HG02870 (cell line): ENCODE data around the gene RBL1.
"Not testable (repeated sequence)": the region's sequence is repeated elsewhere in the genome, so short reads cannot be mapped to it uniquely, and the experiment has no call there.

Experiments used
- ATAC-seq: cut with Tn5 transposase; IDR thresholded peaks from one replicate; pipeline ENCODE4 v1.9.1; 2021; ENCODE audit warnings: mild to moderate bottlenecking, moderate library complexity; ENCODE audit not compliant: unreplicated experiment

Gene RBL1, protein sequence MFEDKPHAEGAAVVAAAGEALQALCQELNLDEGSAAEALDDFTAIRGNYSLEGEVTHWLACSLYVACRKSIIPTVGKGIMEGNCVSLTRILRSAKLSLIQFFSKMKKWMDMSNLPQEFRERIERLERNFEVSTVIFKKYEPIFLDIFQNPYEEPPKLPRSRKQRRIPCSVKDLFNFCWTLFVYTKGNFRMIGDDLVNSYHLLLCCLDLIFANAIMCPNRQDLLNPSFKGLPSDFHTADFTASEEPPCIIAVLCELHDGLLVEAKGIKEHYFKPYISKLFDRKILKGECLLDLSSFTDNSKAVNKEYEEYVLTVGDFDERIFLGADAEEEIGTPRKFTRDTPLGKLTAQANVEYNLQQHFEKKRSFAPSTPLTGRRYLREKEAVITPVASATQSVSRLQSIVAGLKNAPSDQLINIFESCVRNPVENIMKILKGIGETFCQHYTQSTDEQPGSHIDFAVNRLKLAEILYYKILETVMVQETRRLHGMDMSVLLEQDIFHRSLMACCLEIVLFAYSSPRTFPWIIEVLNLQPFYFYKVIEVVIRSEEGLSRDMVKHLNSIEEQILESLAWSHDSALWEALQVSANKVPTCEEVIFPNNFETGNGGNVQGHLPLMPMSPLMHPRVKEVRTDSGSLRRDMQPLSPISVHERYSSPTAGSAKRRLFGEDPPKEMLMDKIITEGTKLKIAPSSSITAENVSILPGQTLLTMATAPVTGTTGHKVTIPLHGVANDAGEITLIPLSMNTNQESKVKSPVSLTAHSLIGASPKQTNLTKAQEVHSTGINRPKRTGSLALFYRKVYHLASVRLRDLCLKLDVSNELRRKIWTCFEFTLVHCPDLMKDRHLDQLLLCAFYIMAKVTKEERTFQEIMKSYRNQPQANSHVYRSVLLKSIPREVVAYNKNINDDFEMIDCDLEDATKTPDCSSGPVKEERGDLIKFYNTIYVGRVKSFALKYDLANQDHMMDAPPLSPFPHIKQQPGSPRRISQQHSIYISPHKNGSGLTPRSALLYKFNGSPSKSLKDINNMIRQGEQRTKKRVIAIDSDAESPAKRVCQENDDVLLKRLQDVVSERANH

GRCh38 chr20:37095599-37096414 lies at the start of gene RBL1:
RBL1 (minus strand) TSS chr20:37095997; CDS start chr20:37095928, 69 bp downstream.
- peak; percentile 60 for ATAC-seq

GRCh38 chr20:37144856-37145404 lies 49.1 kb upstream of the RBL1 start:
- ATAC-seq, result no peak

DNA sequence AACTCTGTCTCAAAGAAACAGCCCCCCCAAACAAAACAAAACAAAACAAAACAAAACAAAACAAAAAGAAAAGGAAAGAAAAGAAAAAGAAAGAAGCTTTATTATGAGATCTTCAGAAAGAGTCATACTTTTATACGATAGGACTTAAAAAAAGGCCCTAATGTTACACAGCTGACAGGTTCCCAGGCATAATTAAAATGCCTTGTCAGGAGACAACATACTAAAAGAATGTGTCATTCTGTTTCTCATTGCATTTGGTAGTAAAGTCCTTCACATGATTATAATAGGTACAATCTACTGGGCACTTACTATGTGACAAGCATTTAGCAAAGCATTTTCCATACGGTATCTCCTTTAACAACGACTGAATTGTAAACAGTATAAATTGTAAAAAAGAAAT lies 46.9 kb upstream of the RBL1 start:
- ATAC-seq, result no peak

DNA sequence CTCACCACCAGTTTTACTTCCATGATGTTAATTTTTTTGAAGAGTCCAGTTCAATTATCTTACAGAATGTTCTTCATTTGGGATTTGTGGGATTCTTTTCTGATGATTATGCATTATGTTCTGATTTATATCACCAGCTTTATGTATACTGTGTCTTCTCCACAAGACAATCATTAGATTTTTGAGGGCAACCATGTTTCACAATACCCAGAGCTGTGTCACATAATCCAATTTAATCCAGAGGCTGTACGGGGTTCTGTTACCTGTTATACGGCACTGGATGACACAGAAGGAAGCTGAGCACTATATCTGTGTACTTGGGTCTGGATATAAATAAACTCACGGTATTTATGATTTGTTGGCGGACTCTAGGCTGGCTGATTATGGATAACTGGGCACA lies 41.8 kb upstream of the RBL1 start:
- ATAC-seq, result no peak

DNA sequence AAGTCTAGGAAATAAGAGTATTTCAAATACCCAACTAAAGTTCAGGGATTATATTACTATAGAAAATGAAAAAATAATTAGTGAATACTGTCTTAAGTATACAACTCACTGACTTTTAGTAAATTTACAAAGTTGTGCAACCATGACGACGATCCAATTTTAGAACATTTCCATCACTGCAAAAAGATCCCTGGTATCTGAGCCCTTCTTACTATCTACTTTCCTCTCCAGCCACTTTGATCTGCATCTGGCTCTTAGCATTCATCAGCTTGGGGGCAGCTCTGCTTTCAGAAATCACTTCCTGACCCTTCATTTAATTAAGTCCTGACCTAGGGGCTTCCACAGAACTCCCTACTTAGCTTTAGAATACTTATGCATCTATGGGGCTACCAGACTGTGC lies 38.2 kb upstream of the RBL1 start:
- no peak for ATAC-seq

- ATAC-seq, result no peak
Observed at GRCh38 chr20:37131486-37131885, 35.7 kb upstream of the RBL1 start.

DNA sequence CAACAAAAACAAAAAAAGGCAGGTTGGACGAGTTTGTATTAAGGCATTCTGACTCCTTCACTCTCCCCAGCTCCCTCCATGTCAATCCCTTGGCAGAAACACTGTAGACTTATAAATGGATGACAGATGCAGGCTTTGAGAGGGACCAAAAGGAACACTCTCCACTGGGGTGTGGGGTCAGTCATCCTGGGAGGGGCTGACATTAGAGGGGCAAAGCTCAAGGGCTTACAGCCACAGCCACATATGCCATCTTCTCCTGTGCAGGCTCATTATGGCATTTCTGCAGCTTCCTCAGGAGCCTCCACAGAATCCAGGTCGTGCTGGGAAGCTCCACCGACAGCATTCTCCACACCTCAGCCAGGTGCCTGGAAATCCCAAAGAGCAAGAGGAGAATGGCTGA lies 33.0 kb upstream of the RBL1 start:
- ATAC-seq, result no peak

DNA sequence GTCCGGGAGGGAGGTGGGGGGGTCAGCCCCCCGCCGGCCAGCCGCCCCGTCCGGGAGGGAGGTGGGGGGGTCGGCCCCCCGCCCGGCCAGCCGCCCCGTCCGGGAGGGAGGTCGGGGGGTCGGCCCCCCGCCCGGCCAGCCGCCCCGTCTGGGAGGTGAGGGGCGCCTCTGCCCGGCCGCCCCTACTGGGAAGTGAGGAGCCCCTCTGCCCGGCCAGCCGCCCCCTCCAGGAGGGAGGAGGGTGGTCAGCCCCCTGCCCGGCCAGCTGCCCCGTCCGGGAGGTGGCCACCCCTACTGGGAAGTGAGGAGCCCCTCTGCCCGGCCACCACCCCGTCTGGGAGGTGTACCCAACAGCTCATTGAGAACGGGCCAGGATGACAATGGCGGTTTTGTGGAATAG lies 30.5 kb upstream of the RBL1 start:
- ATAC-seq, result not testable (repeated sequence)

DNA sequence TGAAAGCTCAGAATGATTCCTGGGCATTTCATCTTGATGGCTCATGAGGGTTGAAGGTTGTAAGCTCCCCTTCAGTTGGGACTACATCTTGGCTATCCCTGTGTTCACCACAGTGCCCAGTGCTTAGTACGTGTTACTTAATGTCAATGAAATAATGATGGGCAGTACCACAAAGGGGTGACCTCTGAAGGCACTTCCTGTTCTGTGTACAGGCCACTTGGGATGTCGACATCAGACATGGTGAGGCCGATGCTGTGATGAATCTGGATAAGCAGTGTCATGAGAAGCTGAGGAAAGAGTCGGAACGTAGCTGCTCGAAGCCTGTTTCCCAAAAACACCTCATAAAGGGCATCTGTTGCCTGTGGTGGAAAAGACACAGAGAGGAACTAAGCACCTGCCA lies 27.6 kb upstream of the RBL1 start:
- ATAC-seq, result no peak

DNA sequence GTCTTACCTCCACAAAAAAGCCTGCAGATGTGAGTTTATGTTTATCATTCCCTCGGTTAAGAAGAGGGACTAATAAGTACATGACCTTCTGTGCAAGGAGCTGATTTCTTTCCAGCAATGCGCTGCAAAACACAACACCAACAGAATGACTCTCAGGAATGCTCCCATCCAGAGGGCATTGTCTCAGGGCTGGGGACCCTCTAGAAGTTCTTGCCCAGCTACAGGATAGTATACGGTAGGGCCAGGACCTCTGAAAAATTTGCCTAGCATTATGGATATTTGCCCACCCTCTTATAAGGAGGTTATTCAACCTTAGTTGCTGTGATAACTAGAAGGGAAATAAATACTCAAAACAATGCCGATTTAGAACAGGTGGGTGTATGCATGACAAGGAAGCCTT lies 24.7 kb upstream of the RBL1 start:
- ATAC-seq, result no peak

- ATAC-seq, result no peak
Observed at GRCh38 chr20:37119356-37120036, 23.7 kb upstream of the RBL1 start.

GRCh38 chr20:37114012-37114411 lies 18.2 kb upstream of the RBL1 start:
- ATAC-seq, result no peak

- ATAC-seq, result no peak
Observed at GRCh38 chr20:37111926-37112455, 16.2 kb upstream of the RBL1 start.

- ATAC-seq, result no peak
Observed at GRCh38 chr20:37108676-37109075, 12.9 kb upstream of the RBL1 start.

DNA sequence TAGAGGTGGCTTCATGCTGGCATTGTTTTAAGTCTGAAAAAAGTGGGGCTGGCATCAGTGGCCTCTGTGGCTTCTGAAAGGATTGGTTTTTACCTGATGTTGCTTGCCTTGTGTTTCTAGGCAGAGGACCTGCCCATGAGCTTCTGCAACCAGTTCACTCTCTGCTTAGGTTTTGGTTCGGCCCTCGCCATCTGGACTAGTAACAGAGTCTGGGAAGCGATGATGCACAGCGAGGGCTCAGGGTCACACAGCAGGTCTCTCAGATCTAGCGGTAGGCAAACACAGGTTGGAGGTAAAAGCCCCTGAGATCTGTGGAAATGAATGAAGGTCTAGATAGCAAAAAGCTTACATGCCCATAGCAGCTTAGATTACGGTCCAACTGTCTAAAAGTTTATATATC lies 6.8 kb upstream of the RBL1 start:
- no peak for ATAC-seq

DNA sequence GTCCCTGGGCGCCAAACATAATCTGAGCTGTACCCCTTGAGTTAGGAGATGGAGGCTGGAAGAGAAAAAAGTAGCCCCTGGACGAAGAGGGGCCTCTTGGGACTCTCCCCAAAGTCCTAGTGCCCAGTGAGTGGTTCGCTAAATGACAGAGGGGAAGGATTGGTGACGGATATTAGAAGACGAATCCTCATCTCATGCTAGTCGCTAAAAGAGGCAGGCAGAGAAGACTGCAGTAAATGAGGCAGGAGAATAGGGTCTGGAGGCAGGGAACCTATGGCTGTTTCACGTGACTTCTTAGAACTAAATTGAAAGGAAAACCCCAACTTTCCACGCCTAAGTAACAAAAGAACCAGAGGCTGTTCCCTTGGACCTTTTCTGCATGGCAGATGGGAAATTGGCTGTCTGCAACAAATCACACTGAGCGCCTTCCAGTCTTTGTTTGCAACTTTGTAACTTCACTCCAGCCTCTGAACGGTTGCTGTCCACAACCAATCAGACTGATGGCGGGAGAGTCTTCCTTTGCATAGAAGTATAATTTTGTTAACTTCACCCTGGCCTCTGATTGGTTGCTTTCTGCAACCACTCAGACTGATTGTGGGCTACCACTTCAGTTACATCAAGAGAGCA lies 731 bp upstream of the RBL1 start:
- no peak for ATAC-seq

- no peak for ATAC-seq
Observed at GRCh38 chr20:37095108-37095598, 644 bp downstream of the RBL1 start.

GRCh38 chr20:37090407-37090806 lies 5.4 kb downstream of the RBL1 start:
- ATAC-seq, result no peak

DNA sequence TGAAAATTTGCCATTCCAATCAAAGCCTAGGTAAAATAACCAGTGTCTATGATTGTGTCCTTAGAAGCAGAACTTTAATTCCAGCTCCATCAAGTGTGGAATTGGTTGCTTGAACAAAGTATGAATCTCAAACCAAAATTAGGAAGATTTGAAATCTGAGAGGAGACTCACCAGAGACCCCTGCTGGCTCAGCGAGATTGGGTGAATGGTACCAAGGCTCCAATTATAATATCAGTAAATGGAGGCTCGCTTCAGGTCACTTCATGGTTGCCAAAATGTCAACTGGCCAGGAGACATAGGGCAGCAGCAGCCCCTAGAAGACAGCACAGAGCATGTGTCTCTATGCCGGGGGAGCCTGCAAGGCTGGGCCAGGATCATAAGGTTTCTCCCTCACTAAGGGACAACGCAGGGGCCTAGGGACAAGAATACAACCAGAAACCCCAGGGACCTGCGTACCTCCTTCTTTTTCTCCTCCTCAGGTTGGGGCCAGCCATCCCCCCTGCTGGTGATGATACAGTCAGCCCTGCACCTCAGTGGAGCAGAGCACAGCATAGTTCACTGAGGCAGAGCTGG lies 14.0 kb downstream of the RBL1 start:
- ATAC-seq, result no peak
